Glomerular endothelial cell (primary cell): ENCODE measurements around the gene ELFN1. TPM values are rescaled to one million over a fixed set of nuclear protein-coding genes. Genes with fewer than 3 reads are reported as not detected.

Source experiments
- DNase-seq: peaks from one replicate; pipeline ENCODE4 v3.0.0-alpha.2; 2011; ENCODE audit warnings: low read depth, low spot score; ENCODE audit errors: extremely low read depth
- total RNA-seq: library from RNA; depleted of rRNA; stranded (reverse); fragments of >200 nt; gene quantifications from 2 replicates; pipeline ENCODE4 v1.2.3, GENCODE V29; 2015

ELFN1 gene
- total RNA-seq, 1 donor from 2014 or later: 1.5 TPM

- no peak for DNase-seq
Measured at GRCh38 chr7:1693419-1693990, 23.4 kb downstream of the ELFN1 start.

- DNase-seq: no peak
Measured at GRCh38 chr7:1693991-1694524, 24.0 kb downstream of the ELFN1 start.

- no peak for DNase-seq
Measured at GRCh38 chr7:1694611-1695511, 24.8 kb downstream of the ELFN1 start.

- no peak for DNase-seq
Measured at GRCh38 chr7:1695800-1696454, 25.9 kb downstream of the ELFN1 start.

- no peak for DNase-seq
Measured at GRCh38 chr7:1696671-1697498, 26.8 kb downstream of the ELFN1 start.

- no peak for DNase-seq
Measured at GRCh38 chr7:1697499-1698125, 27.5 kb downstream of the ELFN1 start.

- DNase-seq: no peak
Measured at GRCh38 chr7:1698201-1698600, 28.1 kb downstream of the ELFN1 start.

GRCh38 chr7:1698951-1699350, 28.9 kb downstream of the ELFN1 start:
- DNase-seq: no peak

GRCh38 chr7:1700086-1700485, 30.0 kb downstream of the ELFN1 start:
- DNase-seq: no peak

GRCh38 chr7:1700536-1701333, 30.7 kb downstream of the ELFN1 start:
- DNase-seq: no peak

- no peak for DNase-seq
Measured at GRCh38 chr7:1702652-1703051, 32.6 kb downstream of the ELFN1 start.

- no peak for DNase-seq
Measured at GRCh38 chr7:1703441-1703840, 33.4 kb downstream of the ELFN1 start.

- DNase-seq: no peak
Measured at GRCh38 chr7:1703871-1704810, 34.1 kb downstream of the ELFN1 start.

- DNase-seq: no peak
Measured at GRCh38 chr7:1704811-1705738, 35.0 kb downstream of the ELFN1 start.

- DNase-seq: no peak
Measured at GRCh38 chr7:1705856-1706255, 35.8 kb downstream of the ELFN1 start.

- DNase-seq: no peak
Measured at GRCh38 chr7:1706381-1706720, 36.3 kb downstream of the ELFN1 start.
